CD4-positive, alpha-beta T cell (primary cell): Measurements from ENCODE around the gene SMOC2. TPM values are rescaled to one million over a fixed set of nuclear protein-coding genes. Genes with fewer than 3 reads are reported as not detected.

Experiments
- ATAC-seq: fragments of 200-7000 bp; cut with Tn5 transposase; one replicate; pipeline ENCODE4 v1.10.0; 2022; ENCODE audit warnings: mild to moderate bottlenecking; ENCODE audit not compliant: poor library complexity
- CTCF ChIA-PET: fragments of 350-600 bp; sonication (Branson Sonifier 250); formaldehyde crosslinking; loops from one replicate; lab custom pipeline; 2021; ENCODE audit warnings: antibody characterized with exemption, inconsistent platforms; lab: Charles Lee
- POLR2A ChIA-PET: fragments of 350-600 bp; sonication (Branson Sonifier 250); formaldehyde crosslinking; loops from one replicate; lab custom pipeline; 2021; ENCODE audit warnings: antibody characterized with exemption, inconsistent platforms; lab: Charles Lee
- DNase-seq, 14 experiments: peaks; one replicate each; pipeline ENCODE4 v3.0.0-alpha.2; 2013 to 2020; ENCODE audit warnings: mixed read lengths in 2 of 14
- H3K27ac ChIP-seq, 2 donors: one replicate each; pipeline versions ENCODE4 v1.5.1 to v1.7.0; 2013; ENCODE audit warnings: low read length in 2 of 2, low read depth in 1 of 2, mild to moderate bottlenecking in 1 of 2
- H3K27me3 ChIP-seq, 2 experiments: 1 replicate in 1 of 2; 2 replicates in 1 of 2; pipeline versions ENCODE4 v1.6.1 to v1.7.0; 2013; ENCODE audit warnings: low read length in 2 of 2, control low read depth in 1 of 2, mild to moderate bottlenecking in 1 of 2, moderate library complexity in 1 of 2; ENCODE audit not compliant: insufficient read depth in 2 of 2, control insufficient read depth in 1 of 2
- H3K36me3 ChIP-seq: one replicate; pipeline ENCODE4 v1.6.1; 2013; ENCODE audit warnings: low read length, control low read depth; ENCODE audit not compliant: insufficient read depth
- H3K4me1 ChIP-seq: one replicate; pipeline ENCODE4 v1.6.1; 2013; ENCODE audit warnings: low read length, control low read depth; ENCODE audit not compliant: insufficient read depth
- H3K4me3 ChIP-seq: one replicate; pipeline ENCODE4 v1.5.1; 2013; ENCODE audit warnings: mild to moderate bottlenecking, low read length, moderate library complexity
- H3K9me3 ChIP-seq, 2 experiments: 1 replicate in 1 of 2; 2 replicates in 1 of 2; pipeline versions ENCODE4 v1.6.1 to v1.7.0; 2013; ENCODE audit warnings: low read length in 2 of 2, mild to moderate bottlenecking in 2 of 2, control low read depth in 1 of 2, moderate library complexity in 1 of 2; ENCODE audit not compliant: control insufficient read depth in 1 of 2, insufficient read depth in 1 of 2
- H3K27ac Mint-ChIP-seq: one replicate; pipeline ENCODE4 v1.8.0; 2020; ENCODE audit warnings: mixed read lengths
- H3K27me3 Mint-ChIP-seq: one replicate; pipeline ENCODE4 v1.8.0; 2021; ENCODE audit warnings: mixed read lengths
- H3K36me3 Mint-ChIP-seq: one replicate; pipeline ENCODE4 v1.8.0; 2021; ENCODE audit warnings: low read depth, mixed read lengths
- H3K4me1 Mint-ChIP-seq: one replicate; pipeline ENCODE4 v1.8.0; 2021; ENCODE audit warnings: low read depth, mixed read lengths
- H3K4me3 Mint-ChIP-seq: one replicate; pipeline ENCODE4 v1.8.0; 2020; ENCODE audit warnings: mild to moderate bottlenecking, mixed read lengths
- H3K9me3 Mint-ChIP-seq: one replicate; pipeline ENCODE4 v1.8.0; 2020; ENCODE audit warnings: mixed read lengths
- CTCF ChIP-seq: fragments of 200-600 bp; IDR thresholded peaks from one replicate; pipeline ENCODE4 v1.8.0; 2022; ENCODE audit warnings: antibody characterized with exemption, mild to moderate bottlenecking
- intact Hi-C, 2 experiments: fragments of 100-400 bp; cut with DNase I in 1 of 2; cut with micrococcal nuclease in 1 of 2; formaldehyde crosslinking; loops; one replicate each; pipeline versions ENCODE4 v1.15.1 to v1.9.0; 2023 to 2025; cut with DNase I, micrococcal nuclease
- total RNA-seq, 174 experiments: library from RNA in 2 of 174; stranded (reverse) in 2 of 174; gene quantifications; one replicate each; pipeline ENCODE4 v1.2.3 and lab custom pipeline; 2021 to 2026

Gene SMOC2
- total RNA-seq, 2 experiments from 2014 or later: not detected

- no peaks in the 10 kb centered on the region for H3K27me3 ChIP-seq
- DNase-seq (no peak), ATAC-seq (no peak)
- intact Hi-C loops: no loop called here
- POLR2A ChIA-PET: no interaction called here
- no peaks in the 10 kb centered on the region for H3K36me3 ChIP-seq
- Mint-ChIP-seq H3K27ac (no peak overlapping the region), H3K4me3 (no peak overlapping the region), H3K36me3 (no peaks in the 10 kb centered on the region), H3K27me3 (peaks cover 4% of the 10 kb centered on the region), H3K4me1 (no peaks in the 10 kb centered on the region), H3K9me3 (no peaks in the 10 kb centered on the region)
- no peak overlapping the region for H3K27ac ChIP-seq
- no peak overlapping the region for H3K4me3 ChIP-seq
- H3K4me1 ChIP-seq: no peaks in the 10 kb centered on the region
- TF ChIP-seq CTCF: no peak
- H3K9me3 ChIP-seq: peaks cover 0 to 10% of the 10 kb centered on the region in 2 experiments
- CTCF ChIA-PET: no interaction called here
Measured at GRCh38 chr6:168577496-168577895, 136.5 kb downstream of the SMOC2 start.

- Histone ChIP-seq H3K4me1 (no peaks in the 10 kb centered on the region), H3K36me3 (no peaks in the 10 kb centered on the region), H3K27me3 (no peaks in the 10 kb centered on the region), H3K4me3 (no peak overlapping the region), H3K27ac (no peak overlapping the region), H3K9me3 (peaks cover 0 to 11% of the 10 kb centered on the region in 2 experiments)
- CTCF ChIA-PET: no interaction called here
- TF ChIP-seq CTCF: no peak
- Mint-ChIP-seq H3K27me3 (peaks cover 4% of the 10 kb centered on the region), H3K4me3 (no peak overlapping the region), H3K36me3 (no peaks in the 10 kb centered on the region), H3K27ac (no peak overlapping the region), H3K4me1 (no peaks in the 10 kb centered on the region), H3K9me3 (no peaks in the 10 kb centered on the region)
- ATAC-seq (no peak), DNase-seq (no peak)
- POLR2A ChIA-PET: no interaction called here
- intact Hi-C loops: no loop called here
Measured at GRCh38 chr6:168578036-168578435, 137.1 kb downstream of the SMOC2 start.

GRCh38 chr6:168581236-168581635 lies 140.3 kb downstream of the SMOC2 start:
- no peak for TF ChIP-seq CTCF
- Histone ChIP-seq H3K27ac (no peak overlapping the region), H3K27me3 (no peaks in the 10 kb centered on the region), H3K4me3 (no peak overlapping the region), H3K36me3 (no peaks in the 10 kb centered on the region), H3K9me3 (peaks cover 0 to 4% of the 10 kb centered on the region in 2 experiments), H3K4me1 (no peaks in the 10 kb centered on the region)
- Mint-ChIP-seq H3K9me3 (no peaks in the 10 kb centered on the region), H3K36me3 (no peaks in the 10 kb centered on the region), H3K4me3 (no peak overlapping the region), H3K4me1 (no peaks in the 10 kb centered on the region), H3K27ac (no peak overlapping the region), H3K27me3 (peaks cover 10% of the 10 kb centered on the region)
- ATAC-seq (no peak), DNase-seq (no peak)
- ChIA-PET POLR2A (no interaction called here), CTCF (no interaction called here)
- intact Hi-C loops: no loop called here
